NCI-H2227 (cell line): ENCODE results near the gene PACRG.
"Not testable (repeated sequence)": the region's sequence is repeated elsewhere in the genome, so short reads cannot be mapped to it uniquely, and the experiment has no call there.

Source experiments
- DNase-seq: peaks from one replicate; lab custom pipeline; 2025; ENCODE audit not compliant: unreplicated experiment; lab: John Stamatoyannopoulos, UW

The PACRG gene

DNA sequence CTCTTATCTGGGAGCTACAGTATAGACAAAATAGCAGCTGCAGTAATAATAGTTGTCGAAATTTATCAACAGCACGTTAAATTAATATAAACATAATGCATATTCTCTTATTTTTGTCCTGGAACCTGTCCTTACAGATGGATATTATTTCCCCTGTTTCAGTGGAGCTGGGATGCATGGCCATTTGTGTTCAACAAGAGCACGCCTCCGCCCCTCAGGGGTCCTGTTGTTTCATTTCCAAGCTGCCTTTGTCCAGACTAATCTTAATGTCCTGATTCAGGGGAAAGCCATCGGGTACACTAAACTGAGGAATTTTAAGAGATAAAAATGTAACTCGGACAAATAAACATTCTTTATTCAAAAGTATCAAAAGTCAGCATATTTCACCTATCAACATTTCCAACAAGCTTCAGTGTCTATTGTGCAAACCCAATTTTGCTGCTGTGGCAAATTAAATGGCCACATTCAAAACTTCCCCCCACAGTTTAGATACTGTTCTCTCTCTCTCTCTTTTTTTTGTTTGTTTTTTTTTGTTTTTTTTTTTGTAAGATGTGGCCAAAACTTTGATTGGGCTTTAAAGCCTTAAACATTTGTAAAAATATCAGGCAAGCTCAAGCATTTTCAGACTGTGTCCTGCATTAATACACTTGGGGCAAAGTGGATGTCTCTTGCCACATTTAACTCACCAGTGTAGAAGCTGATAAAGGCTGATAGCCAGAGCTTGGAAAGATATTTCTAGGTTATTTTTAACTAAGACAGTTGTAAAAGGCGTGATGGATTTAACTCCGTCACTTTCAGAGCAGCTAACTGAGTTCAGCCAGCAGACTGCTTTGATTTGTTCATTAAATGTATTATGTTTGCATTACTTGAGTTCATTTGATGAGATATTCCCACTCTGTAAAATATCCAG lies 574.2 kb downstream of the PACRG start:
- DNase-seq = no peak

GRCh38 chr6:163302747-163303146 lies 575.0 kb downstream of the PACRG start:
- no peak for DNase-seq

DNA sequence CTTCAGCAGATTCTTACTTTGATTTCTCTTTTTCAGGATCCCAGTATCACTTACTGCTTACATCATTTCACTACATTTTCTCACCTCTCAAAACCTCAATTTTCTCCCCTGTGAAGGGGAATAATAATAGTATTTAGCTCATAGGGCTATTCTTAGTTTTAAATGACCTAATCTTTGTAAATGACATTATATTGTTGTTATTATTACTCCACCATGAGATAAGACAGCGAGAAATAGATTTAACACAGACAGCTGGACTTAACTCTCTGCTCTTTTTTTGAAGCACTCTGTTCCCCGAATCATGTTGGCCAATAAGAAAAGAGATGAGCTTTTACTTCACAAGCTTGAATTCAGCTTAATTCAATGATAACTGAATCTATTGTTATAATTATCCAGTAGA lies 578.2 kb downstream of the PACRG start:
- DNase-seq = no peak

DNA sequence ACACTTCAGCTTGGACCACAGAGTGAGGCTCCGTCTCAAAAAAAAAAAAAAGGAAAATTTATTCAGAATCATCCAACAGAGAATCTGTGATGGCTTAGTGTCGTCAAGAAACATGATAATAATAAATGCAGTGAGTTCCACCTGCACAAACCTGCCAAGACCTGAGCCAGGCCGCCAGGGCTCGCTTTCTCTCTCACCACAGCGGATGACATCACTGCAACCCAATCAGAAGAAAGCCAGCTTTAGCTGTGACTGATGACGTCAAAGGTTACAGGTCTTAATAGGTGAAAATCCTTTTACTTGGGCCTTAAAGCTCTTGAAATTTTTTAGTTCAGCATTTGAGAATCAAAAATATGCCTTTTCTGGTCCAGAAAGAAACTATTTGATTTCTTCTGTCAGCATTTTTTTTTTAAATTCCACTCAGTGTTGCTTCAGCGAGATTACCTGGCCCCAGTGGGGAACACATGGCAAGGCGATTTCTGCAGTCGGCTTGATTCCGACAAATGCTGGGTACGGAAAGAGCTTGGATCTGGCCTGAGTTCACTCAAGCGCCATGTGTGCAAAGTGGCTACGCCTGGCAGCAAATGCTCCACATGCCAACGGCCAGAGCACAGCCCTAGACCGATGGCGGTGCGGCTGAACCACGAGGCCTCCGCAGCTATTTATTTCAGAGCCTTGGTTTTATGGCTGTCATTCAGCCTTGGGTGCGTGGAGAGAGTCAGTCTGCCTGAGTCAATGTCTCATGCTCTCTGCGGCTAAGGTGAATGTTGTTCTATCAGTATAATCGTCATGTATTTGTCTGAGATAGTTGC lies 581.1 kb downstream of the PACRG start:
- no peak for DNase-seq

DNA sequence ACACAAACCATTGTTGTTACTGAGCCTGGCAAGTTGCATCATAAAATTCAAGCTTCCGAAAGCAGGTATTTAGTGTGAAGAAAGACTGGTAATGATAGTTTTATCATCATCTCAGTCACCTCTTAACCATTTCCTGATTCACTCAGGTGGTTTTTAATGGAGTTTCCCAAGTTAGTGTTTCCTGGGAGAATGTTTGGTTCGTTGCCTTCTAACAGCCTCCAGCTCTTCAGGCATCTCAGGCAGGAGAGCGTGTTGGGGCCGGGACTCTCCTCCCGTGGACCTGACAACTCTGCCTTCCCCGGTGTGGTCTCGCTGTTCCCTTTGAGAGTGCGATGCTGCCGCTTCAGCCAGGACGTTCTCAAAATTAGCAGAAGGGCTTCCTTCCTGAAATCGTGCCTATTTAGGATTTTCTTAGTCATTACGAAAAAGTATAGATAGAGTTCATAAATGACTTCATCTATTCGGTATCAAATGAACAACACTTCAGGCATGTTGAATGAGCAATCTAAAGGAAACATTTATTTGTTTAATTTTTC lies 581.8 kb downstream of the PACRG start:
- DNase-seq = no peak

GRCh38 chr6:163310096-163310972 lies 582.6 kb downstream of the PACRG start:
- DNase-seq = no peak

GRCh38 chr6:163310973-163311383 lies 583.2 kb downstream of the PACRG start:
- DNase-seq = no peak

DNA sequence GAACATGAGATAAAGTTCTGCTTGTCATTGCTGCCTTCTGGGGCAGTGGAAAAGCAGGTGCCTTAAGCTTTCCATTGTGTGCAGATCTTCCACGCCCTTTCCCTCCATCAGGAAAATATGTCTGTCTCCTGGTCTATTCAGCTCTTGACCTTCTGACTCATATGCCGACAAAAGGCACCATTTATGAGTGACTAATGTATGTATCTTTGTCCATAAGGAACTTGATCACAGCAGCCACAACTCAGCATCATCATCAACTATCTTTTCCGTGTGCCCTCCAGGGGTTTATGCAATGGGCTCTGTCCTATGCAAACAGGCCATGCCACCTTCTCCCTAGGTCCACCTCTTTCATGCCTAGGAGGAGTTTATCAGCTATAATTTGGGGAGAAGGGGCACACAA lies 584.1 kb downstream of the PACRG start:
- DNase-seq = no peak

DNA sequence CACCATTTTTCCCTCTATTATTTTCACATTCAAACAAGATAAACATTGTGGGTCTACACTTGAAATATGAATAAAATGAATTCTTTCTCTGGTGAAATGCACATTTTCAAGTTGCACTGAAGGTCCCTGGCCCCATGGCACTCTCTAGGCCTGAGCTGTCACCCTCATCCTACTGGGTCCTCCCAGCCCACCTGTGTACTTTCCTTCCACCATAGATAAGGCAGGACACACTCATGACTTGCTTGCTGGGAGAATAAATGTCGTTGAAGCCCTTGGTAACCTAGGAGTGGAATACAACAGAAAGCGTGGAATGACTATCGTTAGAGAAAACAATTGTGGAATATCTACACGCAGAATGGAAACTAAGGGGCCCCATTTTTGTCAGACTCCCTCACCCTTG lies 585.8 kb downstream of the PACRG start:
- DNase-seq = no peak

DNA sequence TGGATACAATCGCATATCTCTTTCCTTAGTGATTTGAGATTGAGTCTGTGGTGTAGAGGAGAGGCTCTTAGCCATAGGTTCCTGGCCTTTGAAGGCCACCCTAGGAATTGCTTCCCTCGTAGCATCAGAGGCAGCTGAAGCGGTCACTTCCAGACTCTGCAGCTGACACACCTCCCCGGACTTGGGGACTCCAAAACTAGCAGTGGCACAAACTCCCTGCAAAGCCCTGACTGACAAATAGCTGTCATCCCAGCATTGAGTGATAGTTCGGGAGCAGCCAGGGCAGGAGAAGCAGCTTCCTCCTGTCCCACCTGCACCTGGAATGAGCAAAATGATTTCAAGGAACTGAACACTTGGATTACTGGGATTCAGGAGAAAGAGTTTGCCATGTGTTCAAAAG lies 586.2 kb downstream of the PACRG start:
- DNase-seq = no peak

DNA sequence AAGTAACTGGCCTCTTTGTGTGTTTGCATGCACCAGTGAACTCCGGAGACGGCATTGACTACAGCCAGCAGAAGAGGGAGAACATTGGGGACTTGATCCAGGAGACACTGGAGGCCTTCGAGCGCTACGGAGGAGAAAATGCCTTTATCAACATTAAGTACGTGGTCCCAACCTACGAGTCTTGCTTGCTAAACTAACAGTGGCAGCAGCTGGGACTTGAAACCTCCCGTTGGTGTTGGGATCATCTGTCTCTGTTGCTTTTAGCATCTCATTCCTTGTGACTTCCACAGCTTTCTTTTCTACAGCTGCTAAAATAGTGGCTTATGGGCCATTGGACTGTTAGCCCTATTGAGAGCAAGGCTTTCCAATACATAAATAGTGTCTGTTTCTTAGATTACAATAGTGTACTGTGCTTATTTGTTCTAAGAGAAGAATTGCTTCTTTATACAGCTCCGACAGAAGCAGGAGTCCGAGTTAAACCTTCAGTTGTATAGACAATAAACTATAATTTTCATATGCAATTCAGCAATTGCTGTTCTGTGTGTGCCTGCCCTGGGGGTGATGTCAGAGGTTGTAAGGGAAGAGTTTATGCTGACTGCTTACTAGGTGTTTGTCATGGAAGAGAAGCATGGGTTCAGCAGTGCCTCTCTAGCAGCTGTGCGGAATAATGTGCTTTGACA lies 587.2 kb downstream of the PACRG start:
- no peak for DNase-seq

GRCh38 chr6:163316866-163317495 lies 589.2 kb downstream of the PACRG start:
- not testable (repeated sequence) for DNase-seq

GRCh38 chr6:163318071-163318786 lies 590.5 kb downstream of the PACRG start:
- DNase-seq = no peak

- DNase-seq = no peak
Observed at GRCh38 chr6:163319609-163320366, 592.0 kb downstream of the PACRG start.

DNA sequence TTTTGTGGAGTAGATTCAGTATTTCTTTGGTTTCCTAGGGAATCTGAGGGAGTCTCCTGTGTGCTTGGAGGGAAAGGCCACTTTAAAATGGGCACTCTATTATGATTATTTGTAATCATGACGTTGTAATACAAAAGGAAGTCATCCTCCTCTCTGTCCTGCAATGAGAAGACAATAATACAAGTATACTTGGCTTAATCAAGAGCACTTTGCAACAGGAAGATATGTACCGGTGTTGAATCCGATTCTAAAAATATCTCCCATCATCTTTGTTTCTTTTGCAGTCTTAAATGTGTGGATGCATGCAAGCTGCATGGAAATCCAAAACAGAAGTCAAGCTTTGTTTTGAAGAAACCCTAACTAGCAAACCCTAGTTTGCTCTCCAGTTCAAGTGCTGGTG lies 592.6 kb downstream of the PACRG start:
- DNase-seq = no peak

GRCh38 chr6:163320804-163321203 lies 593.0 kb downstream of the PACRG start:
- no peak for DNase-seq

DNA sequence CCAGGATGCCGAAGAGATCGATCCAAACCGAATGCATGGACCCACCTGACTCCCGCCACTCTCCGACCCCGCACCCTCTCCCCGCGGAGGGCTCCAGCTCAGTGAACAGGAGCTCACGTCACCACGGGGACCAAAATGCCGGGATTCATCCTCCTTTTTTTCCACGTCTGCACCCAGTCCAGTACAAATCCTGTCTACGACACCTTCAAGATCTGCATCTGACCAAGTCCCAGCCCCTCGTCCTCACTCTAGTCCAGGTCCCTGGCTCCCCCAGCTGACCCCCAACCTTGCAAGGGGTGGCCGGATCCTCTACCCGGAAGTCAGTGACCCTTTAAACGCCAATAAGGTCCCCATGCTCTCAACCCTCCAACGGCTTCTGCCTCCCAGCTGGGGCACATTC lies 593.9 kb downstream of the PACRG start:
- no peak for DNase-seq

DNA sequence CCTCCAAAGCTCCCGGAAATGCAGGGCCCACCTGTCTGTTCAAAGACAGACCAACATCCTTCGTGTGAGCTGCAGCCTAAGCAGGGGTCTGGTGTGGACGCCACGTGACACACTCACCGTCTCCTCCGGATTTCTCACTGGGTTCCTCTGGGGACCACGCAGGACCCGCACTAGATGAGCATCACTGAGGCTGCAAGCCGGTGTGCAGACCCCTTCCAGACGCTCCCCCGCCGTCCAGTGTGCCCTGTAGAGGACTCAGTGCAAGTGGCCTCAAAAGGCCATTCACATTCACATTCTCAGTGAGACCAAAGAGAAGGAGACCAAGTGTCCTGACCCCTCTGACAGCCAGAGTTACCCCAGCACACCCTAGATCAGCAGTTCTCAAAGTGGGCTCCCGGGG lies 595.5 kb downstream of the PACRG start:
- no peak for DNase-seq

- DNase-seq = no peak
Observed at GRCh38 chr6:163323705-163324104, 595.9 kb downstream of the PACRG start.
